ENCODE measurements around the gene SNN.

DNA sequence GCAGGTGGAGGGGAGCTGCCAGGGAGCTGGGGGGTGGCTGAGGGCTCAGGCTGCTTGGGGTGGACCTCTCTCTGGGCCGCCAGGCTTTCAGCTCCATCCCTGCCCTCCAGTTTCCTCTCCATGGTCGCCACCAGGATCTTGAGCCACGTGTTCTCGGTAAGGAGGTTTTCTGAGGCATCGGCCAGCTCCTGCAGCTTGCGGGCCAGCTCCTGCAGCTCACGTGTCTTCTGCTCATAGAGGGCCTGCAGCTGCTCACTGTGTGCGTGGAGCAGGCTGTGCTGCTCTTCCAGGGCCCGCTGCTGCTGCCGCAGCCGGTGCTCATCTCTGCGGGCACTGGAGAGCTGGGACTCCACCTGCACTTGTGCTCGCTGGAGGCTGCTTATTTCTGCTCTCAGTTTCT is 11.0 kb downstream of the SNN start:
- TF ChIP-seq CTCF (IDR thresholded peaks at IDR 0.05 in 2 of 3, conservative IDR thresholded peaks at IDR 0.05 in 1 of 3; ENCODE audit: insufficient read depth in 2 of 3, low read depth in 1 of 3, low read length in 3 of 3), result no peak
- no peak for TF ChIP-seq CREB5 (CRISPR knock-in tag; IDR thresholded peaks at IDR 0.05)
- TF ChIP-seq HDAC8 (tag; IDR thresholded peaks at IDR 0.05), result no peak
- no peak for TF ChIP-seq CHD4 (IDR thresholded peaks at IDR 0.05; ENCODE audit: insufficient read depth, insufficient replicate concordance, low read depth, low read length, poor library complexity, severe bottlenecking)
- no peak for TF ChIP-seq ZBTB26 (CRISPR knock-in tag; IDR thresholded peaks at IDR 0.05)
- no peak for TF ChIP-seq PBX2 (CRISPR knock-in tag; IDR thresholded peaks at IDR 0.05; ENCODE audit: low read depth)
- TF ChIP-seq PBX2 (tag; conservative IDR thresholded peaks at IDR 0.05; ENCODE audit: low read depth), result no peak
- TF ChIP-seq MAX (CRISPR knock-in tag; IDR thresholded peaks at IDR 0.05), result no peak
- no peak for TF ChIP-seq NONO (IDR thresholded peaks at IDR 0.05; ENCODE audit: low read depth in 2 of 2, low read length in 1 of 2)
- TF ChIP-seq ETS2 (tag; IDR thresholded peaks at IDR 0.05; ENCODE audit: borderline replicate concordance, poor library complexity, severe bottlenecking), result no peak
- TF ChIP-seq, protein P1, sequence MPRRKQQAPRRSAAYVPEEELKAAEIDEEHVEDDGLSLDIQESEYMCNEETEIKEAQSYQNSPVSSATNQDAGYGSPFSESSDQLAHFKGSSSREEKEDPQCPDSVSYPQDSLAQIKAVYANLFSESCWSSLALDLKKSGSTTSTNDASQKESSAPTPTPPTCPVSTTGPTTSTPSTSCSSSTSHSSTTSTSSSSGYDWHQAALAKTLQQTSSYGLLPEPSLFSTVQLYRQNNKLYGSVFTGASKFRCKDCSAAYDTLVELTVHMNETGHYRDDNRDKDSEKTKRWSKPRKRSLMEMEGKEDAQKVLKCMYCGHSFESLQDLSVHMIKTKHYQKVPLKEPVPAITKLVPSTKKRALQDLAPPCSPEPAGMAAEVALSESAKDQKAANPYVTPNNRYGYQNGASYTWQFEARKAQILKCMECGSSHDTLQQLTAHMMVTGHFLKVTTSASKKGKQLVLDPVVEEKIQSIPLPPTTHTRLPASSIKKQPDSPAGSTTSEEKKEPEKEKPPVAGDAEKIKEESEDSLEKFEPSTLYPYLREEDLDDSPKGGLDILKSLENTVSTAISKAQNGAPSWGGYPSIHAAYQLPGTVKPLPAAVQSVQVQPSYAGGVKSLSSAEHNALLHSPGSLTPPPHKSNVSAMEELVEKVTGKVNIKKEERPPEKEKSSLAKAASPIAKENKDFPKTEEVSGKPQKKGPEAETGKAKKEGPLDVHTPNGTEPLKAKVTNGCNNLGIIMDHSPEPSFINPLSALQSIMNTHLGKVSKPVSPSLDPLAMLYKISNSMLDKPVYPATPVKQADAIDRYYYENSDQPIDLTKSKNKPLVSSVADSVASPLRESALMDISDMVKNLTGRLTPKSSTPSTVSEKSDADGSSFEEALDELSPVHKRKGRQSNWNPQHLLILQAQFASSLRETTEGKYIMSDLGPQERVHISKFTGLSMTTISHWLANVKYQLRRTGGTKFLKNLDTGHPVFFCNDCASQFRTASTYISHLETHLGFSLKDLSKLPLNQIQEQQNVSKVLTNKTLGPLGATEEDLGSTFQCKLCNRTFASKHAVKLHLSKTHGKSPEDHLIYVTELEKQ (CRISPR knock-in tag; IDR thresholded peaks at IDR 0.05), result no peak
- no peak for TF ChIP-seq ZBTB11 (CRISPR knock-in tag; IDR thresholded peaks at IDR 0.05)
- no peak for TF ChIP-seq HDGF (IDR thresholded peaks at IDR 0.05)
- TF ChIP-seq SIN3A (IDR thresholded peaks at IDR 0.05; ENCODE audit: borderline replicate concordance in 2 of 2, control insufficient read depth in 1 of 2, low read depth in 2 of 2, low read length in 2 of 2), result no peak

All from K562 (cell line).